ENCODE results near the gene JMJD1C.

JMJD1C gene

GRCh38 chr10:63434866-63435854 lies 30.6 kb downstream of the JMJD1C start:
- no peak for DNase-seq

GRCh38 chr10:63431962-63432797 lies 33.6 kb downstream of the JMJD1C start:
- no peak for DNase-seq

GRCh38 chr10:63430999-63431356 lies 34.8 kb downstream of the JMJD1C start:
- DNase-seq = no peak

GRCh38 chr10:63430091-63430998 lies 35.4 kb downstream of the JMJD1C start:
- DNase-seq = no peak

- DNase-seq = no peak
Observed at GRCh38 chr10:63429281-63429680, 36.5 kb downstream of the JMJD1C start.

- DNase-seq = no peak
Observed at GRCh38 chr10:63427013-63427412, 38.8 kb downstream of the JMJD1C start.

- DNase-seq = no peak
Observed at GRCh38 chr10:63425512-63425911, 40.3 kb downstream of the JMJD1C start.

- no peak for DNase-seq
Observed at GRCh38 chr10:63424576-63424975, 41.2 kb downstream of the JMJD1C start.

GRCh38 chr10:63423494-63423893 lies 42.3 kb downstream of the JMJD1C start:
- no peak for DNase-seq

GRCh38 chr10:63421591-63421990 lies 44.2 kb downstream of the JMJD1C start:
- no peak for DNase-seq

- DNase-seq = no peak
Observed at GRCh38 chr10:63416376-63416775, 49.4 kb downstream of the JMJD1C start.

GRCh38 chr10:63415640-63416244 lies 50.0 kb downstream of the JMJD1C start:
- no peak for DNase-seq

GRCh38 chr10:63414481-63415260 lies 51.1 kb downstream of the JMJD1C start:
- no peak for DNase-seq

- DNase-seq = no peak
Observed at GRCh38 chr10:63413429-63413828, 52.3 kb downstream of the JMJD1C start.

GRCh38 chr10:63412304-63412703 lies 53.5 kb downstream of the JMJD1C start:
- DNase-seq = no peak

GRCh38 chr10:63410633-63411032 lies 55.1 kb downstream of the JMJD1C start:
- DNase-seq = no peak

GRCh38 chr10:63409465-63410027 lies 56.2 kb downstream of the JMJD1C start:
- no peak for DNase-seq

- no peak for DNase-seq
Observed at GRCh38 chr10:63407136-63407662, 58.6 kb downstream of the JMJD1C start.

- no peak for DNase-seq
Observed at GRCh38 chr10:63396133-63396761, 69.5 kb downstream of the JMJD1C start.

- no peak for DNase-seq
Observed at GRCh38 chr10:63393050-63393449, 72.7 kb downstream of the JMJD1C start.

Measured in activated CD4-positive, alpha-beta T cell treated with anti-CD3 and anti-CD28 coated beads, Interleukin-2, amount 50 U/mL, for 48 hours (primary cell).